ENCODE measurements around the gene TBC1D7. TPM values are rescaled to one million over a fixed set of nuclear protein-coding genes. Genes with fewer than 3 reads are reported as not detected.

TBC1D7 gene
- total RNA-seq, 1 experiment from 2014 or later, result 13.7 TPM

GRCh38 chr6:13334953-13335352 is 6.6 kb upstream of the TBC1D7 start:
- TF ChIP-seq ELF1 (IDR thresholded peaks at IDR 0.05; ENCODE audit: borderline replicate concordance, low read depth) (no peak), TCF7L2 (IDR thresholded peaks at IDR 0.05; ENCODE audit: borderline replicate concordance, extremely low read depth, insufficient read depth, insufficient read length) (no peak), EZH2phosphoT487 (IDR thresholded peaks at IDR 0.05; ENCODE audit: borderline replicate concordance) (no peak), ATF3 (IDR thresholded peaks at IDR 0.05) (no peak), EGR1 (IDR thresholded peaks at IDR 0.05; ENCODE audit: low read depth) (no peak), JUND (IDR thresholded peaks at IDR 0.05) (no peak), YY1 (IDR thresholded peaks at IDR 0.05; ENCODE audit: extremely low read depth, insufficient replicate concordance, low read depth, low read length) (no peak), SRF (IDR thresholded peaks at IDR 0.05; ENCODE audit: low read depth) (no peak), POLR2AphosphoS5 (IDR thresholded peaks at IDR 0.05; ENCODE audit: low read depth, low read length) (no peak), ZNF274 (IDR thresholded peaks at IDR 0.05; ENCODE audit: low read depth, low read length) (no peak), EZH2 (IDR thresholded peaks at IDR 0.05) (no peak), REST (IDR thresholded peaks at IDR 0.05; ENCODE audit: low read depth) (no peak), SIN3A (IDR thresholded peaks at IDR 0.05; ENCODE audit: low read depth) (no peak), SP1 (IDR thresholded peaks at IDR 0.05; ENCODE audit: low read depth) (no peak), ZFX (IDR thresholded peaks at IDR 0.05) (no peak), FOSL1 (IDR thresholded peaks at IDR 0.05; ENCODE audit: low read depth) (no peak)
- intact Hi-C loops (cut with micrococcal nuclease), result loop anchor here (5.0 kb wide), 1 partner anchor 732 kb away; no protein-coding TSS in a partner anchor

More at GRCh38 chr6:13334953-13335352, 6.6 kb upstream of the TBC1D7 start:
- Histone ChIP-seq H3K9ac (ENCODE audit: low read length) (no peak overlapping the region), H3K4me3 (replicated peaks in 1 of 2; ENCODE audit: low read depth in 1 of 2, low read length in 2 of 2) (no peak overlapping the region), H3K4me1 (ENCODE audit: control insufficient read depth in 1 of 2, insufficient read depth in 2 of 2, low read length in 2 of 2) (peaks cover 0 to 9% of the 10 kb centered on the region in 2 experiments; a peak in 2 of 4 replicates), H2AFZ (ENCODE audit: low read depth, low read length, poor library complexity, severe bottlenecking) (no peak overlapping the region), H3K4me2 (ENCODE audit: low read length) (no peak overlapping the region), H3K36me3 (ENCODE audit: control insufficient read depth in 1 of 2, insufficient read depth in 2 of 2, low read length in 2 of 2) (no peaks in the 10 kb centered on the region), H3K9me3 (ENCODE audit: control insufficient read depth in 1 of 2, insufficient read depth in 1 of 2, low read depth in 1 of 2, low read length in 2 of 2) (no peaks in the 10 kb centered on the region), H3K9me2 (ENCODE audit: insufficient read depth) (no peaks in the 10 kb centered on the region), H3K27me3 (ENCODE audit: insufficient read depth, low read length) (no peaks in the 10 kb centered on the region), H4K20me1 (ENCODE audit: insufficient read depth) (no peaks in the 10 kb centered on the region), H3K27ac (ENCODE audit: low read depth, low read length) (no peak overlapping the region), H3K79me2 (ENCODE audit: insufficient read depth, low read length) (no peaks in the 10 kb centered on the region)
- ChIA-PET CTCF (interaction anchor here (0.9 kb wide), 1 partner anchor 280 kb away, joined by 3 read pairs; the partner anchor contains the start of gene NOL7), POLR2A (interaction anchor here (0.7 kb wide), 1 partner anchor 1577 kb away, joined by 4 read pairs; no protein-coding TSS in a partner anchor), RAD21 (ENCODE audit: low non-redundant PET in 1 of 2, low total read pairs in 2 of 2, uncharacterized antibody in 2 of 2, unreplicated experiment in 2 of 2) (interaction anchor here (0.7 to 1.5 kb wide), 2 partner anchors 20 to 240 kb away, joined by 4 to 5 read pairs; no protein-coding TSS in a partner anchor)
- BruUV-seq (replicated peaks), result no TSS peak
- DNase-seq (ENCODE audit: low read depth, low spot score) (no peak), ATAC-seq (no peak)

Measured in HCT116 (cell line).